Gastroesophageal sphincter (tissue), 4 donors: ENCODE measurements around the gene EEF1B2. TPM values are rescaled to one million over a fixed set of nuclear protein-coding genes. Genes with fewer than 3 reads are reported as not detected.
"Not testable (repeated sequence)": the region's sequence is repeated elsewhere in the genome, so short reads cannot be mapped to it uniquely, and the experiment has no call there.

Experiments
- ATAC-seq: fragments of 150-250 bp; one replicate; pipeline ENCODE4 v1.9.1; 2016; ENCODE audit warnings: mild to moderate bottlenecking, moderate library complexity
- H3K27ac ChIP-seq, 4 donors: fragments of 200-600 bp; sonication (generic) in 3 of 4; 1 replicate in 3 of 4; 2 replicates in 1 of 4; pipeline ENCODE4 v1.5.1; 2016 to 2019
- H3K27me3 ChIP-seq: fragments of 200-600 bp; sonication (generic); one replicate; pipeline ENCODE4 v1.5.1; 2019
- H3K36me3 ChIP-seq, 2 donors: fragments of 200-600 bp; sonication (generic); one replicate each; pipeline ENCODE4 v1.5.1; 2019; ENCODE audit warnings: control low read depth in 1 of 2
- H3K4me1 ChIP-seq, 3 donors: fragments of 200-600 bp; sonication (generic); 1 replicate in 2 of 3; 2 replicates in 1 of 3; pipeline ENCODE4 v1.5.1; 2016 to 2019; ENCODE audit warnings: control low read depth in 2 of 3
- H3K4me3 ChIP-seq, 2 donors: fragments of 200-600 bp; sonication (generic); one replicate each; pipeline ENCODE4 v1.5.1; 2019; ENCODE audit warnings: mild to moderate bottlenecking in 1 of 2, moderate library complexity in 1 of 2
- H3K9me3 ChIP-seq, 3 donors: fragments of 200-600 bp; sonication (generic); one replicate each; pipeline ENCODE4 v1.5.1; 2017 to 2019; ENCODE audit warnings: control low read depth in 2 of 3
- EP300 ChIP-seq: sonication (generic); formaldehyde crosslinking; IDR thresholded peaks from one replicate; pipeline ENCODE4 v1.6.1; 2017; ENCODE audit warnings: antibody characterized with exemption, mild to moderate bottlenecking
- POLR2A ChIP-seq, 2 donors: fragments of 450-650 bp; IDR thresholded peaks; one replicate each; pipeline ENCODE4 v1.6.1; 2017; ENCODE audit warnings: antibody characterized with exemption in 2 of 2, mild to moderate bottlenecking in 2 of 2, moderate library complexity in 1 of 2
- POLR2AphosphoS5 ChIP-seq: sonication (generic); formaldehyde crosslinking; IDR thresholded peaks from one replicate; pipeline ENCODE4 v1.6.1; 2017; ENCODE audit warnings: antibody characterized with exemption
- WGBS, 2 donors: methylation state at CpG; one replicate each; pipeline ENCODE4 v1.1.5; 2018; ENCODE audit warnings: low coverage in 1 of 2; 5-methylcytosine and 5-hydroxymethylcytosine counted together
- total RNA-seq, 4 donors: library from RNA; depleted of rRNA; stranded (reverse); fragments of >200 nt; gene quantifications; one replicate each; pipeline ENCODE4 v1.1.0, GENCODE V29; 2016
- TF ChIP-seq, protein P1 (sequence below), 4 experiments: fragments of 200-600 bp in 2 of 4; fragments of 450-650 bp in 2 of 4; sonication (generic) in 1 of 4; IDR thresholded peaks; one replicate each; pipeline ENCODE4 v1.5.1; 2017 to 2019; ENCODE audit warnings: antibody characterized with exemption in 4 of 4, mild to moderate bottlenecking in 2 of 4, moderate library complexity in 2 of 4

Gene EEF1B2
- total RNA-seq, 4 donors from 2014 or later, result 162 to 367 (median 312) TPM

DNA sequence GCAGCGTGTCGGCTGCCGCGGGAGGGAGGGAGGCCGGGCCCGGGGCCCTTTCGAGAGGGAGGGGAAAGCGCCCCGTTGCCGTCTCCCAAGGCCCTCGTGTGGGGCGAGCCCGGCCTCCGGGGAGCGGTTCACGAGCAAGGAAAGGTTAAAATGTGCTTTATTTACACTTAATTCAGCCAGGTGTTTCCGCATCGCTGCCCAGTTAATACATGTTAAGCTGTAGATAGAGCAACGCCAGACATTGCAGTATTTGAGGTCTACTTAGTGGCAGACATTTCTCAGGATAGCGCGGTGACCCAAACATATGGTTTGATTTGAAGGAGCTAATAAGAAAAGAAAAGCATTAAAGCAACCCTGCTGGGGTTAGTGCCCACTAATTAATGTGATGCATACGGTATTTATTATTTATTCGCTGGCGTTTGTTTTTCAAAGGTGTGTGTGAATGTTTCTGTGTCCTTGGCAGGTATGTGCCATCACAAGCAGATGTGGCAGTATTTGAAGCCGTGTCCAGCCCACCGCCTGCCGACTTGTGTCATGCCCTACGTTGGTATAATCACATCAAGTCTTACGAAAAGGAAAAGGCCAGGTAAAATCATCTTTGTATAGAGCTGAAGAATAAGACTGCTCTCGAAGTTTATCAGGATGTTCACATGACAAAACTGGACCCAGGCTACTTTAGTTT, 571 bp downstream of the EEF1B2 start:
- peak overlapping the region; percentile 85 to 96 (median 91) for H3K27ac ChIP-seq
- peaks cover 0 to 36% of the 10 kb centered on the region in 2 donors for H3K36me3 ChIP-seq
- TF ChIP-seq EP300, result no peak
- TF ChIP-seq, protein P1, sequence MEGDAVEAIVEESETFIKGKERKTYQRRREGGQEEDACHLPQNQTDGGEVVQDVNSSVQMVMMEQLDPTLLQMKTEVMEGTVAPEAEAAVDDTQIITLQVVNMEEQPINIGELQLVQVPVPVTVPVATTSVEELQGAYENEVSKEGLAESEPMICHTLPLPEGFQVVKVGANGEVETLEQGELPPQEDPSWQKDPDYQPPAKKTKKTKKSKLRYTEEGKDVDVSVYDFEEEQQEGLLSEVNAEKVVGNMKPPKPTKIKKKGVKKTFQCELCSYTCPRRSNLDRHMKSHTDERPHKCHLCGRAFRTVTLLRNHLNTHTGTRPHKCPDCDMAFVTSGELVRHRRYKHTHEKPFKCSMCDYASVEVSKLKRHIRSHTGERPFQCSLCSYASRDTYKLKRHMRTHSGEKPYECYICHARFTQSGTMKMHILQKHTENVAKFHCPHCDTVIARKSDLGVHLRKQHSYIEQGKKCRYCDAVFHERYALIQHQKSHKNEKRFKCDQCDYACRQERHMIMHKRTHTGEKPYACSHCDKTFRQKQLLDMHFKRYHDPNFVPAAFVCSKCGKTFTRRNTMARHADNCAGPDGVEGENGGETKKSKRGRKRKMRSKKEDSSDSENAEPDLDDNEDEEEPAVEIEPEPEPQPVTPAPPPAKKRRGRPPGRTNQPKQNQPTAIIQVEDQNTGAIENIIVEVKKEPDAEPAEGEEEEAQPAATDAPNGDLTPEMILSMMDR (IDR thresholded peaks at IDR 0.05), result no peak
- H3K27me3 ChIP-seq, result no peaks in the 10 kb centered on the region
- peak; percentile 37 for ATAC-seq
- H3K9me3 ChIP-seq, result no peaks in the 10 kb centered on the region
- peaks cover 2 to 51% (median 18%) of the 10 kb centered on the region in 3 donors for H3K4me1 ChIP-seq
- 8 to 20% methylated on average over 12 of the region's 30 CpGs for WGBS, 2 donors
- H3K4me3 ChIP-seq, result peak overlapping the region; percentile 79 to 98

DNA sequence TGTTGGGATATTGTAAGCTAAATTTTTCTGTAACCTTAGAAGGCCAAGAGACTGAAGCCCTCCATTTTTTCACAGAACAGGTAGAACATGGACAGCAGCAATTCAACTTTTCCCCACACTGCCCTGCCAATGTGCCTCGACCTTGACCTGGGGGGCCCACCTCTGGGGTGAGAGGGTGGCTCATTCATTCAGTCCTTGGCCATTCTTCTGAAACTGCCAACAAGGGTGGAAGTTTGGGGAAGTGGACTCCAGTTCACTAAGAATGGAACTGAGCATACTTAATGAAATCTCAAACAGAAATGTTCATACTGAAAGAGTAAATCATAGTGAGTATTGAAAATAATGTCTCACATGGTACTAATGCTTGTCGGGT, 1.1 kb downstream of the EEF1B2 start:
- 47 to 64% methylated on average over 1 to 2 of the region's 2 CpGs for WGBS, 2 donors
- TF ChIP-seq EP300, result no peak
- no peak for TF ChIP-seq POLR2A (IDR thresholded peaks at IDR 0.05)
- no peak for TF ChIP-seq POLR2AphosphoS5
- TF ChIP-seq, protein P1 (IDR thresholded peaks at IDR 0.05), result no peak
- ATAC-seq, result no peak
- Histone ChIP-seq H3K27me3 (no peaks in the 10 kb centered on the region), H3K36me3 (peaks cover 0 to 36% of the 10 kb centered on the region in 2 donors), H3K4me3 (peak overlapping the region in 1 of 2 donors; percentile 79), H3K9me3 (no peaks in the 10 kb centered on the region), H3K4me1 (peaks cover 2 to 45% (median 18%) of the 10 kb centered on the region in 3 donors), H3K27ac (peak overlapping the region in 3 of 4 donors; percentile 85 to 93 (median 89))

DNA sequence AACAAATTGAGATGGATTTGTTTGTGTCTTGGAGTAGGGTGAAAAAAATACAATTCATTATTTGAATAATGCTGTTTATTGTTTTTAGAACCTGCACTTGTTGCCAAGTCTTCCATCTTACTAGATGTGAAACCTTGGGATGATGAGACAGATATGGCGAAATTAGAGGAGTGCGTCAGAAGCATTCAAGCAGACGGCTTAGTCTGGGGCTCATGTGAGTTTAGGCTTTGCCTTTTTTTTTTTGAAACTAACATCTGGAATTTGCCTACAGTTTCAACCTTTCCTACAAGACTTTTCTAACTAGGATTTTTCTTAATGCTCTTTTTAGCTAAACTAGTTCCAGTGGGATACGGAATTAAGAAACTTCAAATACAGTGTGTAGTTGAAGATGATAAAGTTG, 2.7 kb downstream of the EEF1B2 start:
- peaks cover 2 to 31% (median 13%) of the 10 kb centered on the region in 3 donors for H3K4me1 ChIP-seq
- H3K27me3 ChIP-seq, H3K9me3 ChIP-seq, H3K4me3 ChIP-seq, ATAC-seq, H3K27ac ChIP-seq: not testable (repeated sequence)
- peaks cover 0 to 36% of the 10 kb centered on the region in 2 donors for H3K36me3 ChIP-seq
- 70 to 78% methylated on average over 3 of the region's 4 CpGs for WGBS, 2 donors

DNA sequence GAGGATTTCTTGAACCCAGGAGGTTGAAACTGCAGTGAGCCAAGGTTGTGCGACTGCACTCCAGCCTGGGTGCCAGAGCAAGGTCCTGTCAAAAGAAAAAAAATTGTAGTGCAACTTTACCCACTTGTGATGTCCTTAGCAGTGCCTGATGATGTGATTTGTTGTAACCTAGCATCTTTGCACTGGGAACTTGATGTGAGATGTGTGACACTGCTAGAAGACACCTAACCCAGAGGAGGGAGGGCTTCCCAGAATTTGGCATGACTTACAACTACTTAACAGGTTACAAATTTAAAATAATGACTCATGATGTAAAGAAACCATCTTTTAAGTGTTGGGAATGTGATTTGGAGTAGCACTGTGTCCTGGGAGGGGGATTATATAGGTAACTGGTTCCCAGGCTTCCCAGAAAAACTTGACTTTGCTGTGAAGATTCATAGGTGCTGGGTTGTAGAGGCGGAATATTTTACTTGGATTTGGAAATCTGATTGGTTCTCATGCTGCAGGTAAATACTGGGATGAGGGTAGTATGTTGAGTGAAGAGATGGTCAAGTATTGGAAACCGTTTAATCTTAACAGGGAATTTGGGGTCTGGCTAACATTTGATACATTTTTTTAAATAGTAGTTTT, 3.7 kb downstream of the EEF1B2 start:
- TF ChIP-seq, protein P1 (IDR thresholded peaks at IDR 0.05), result no peak
- TF ChIP-seq POLR2AphosphoS5 (no peak), POLR2A (IDR thresholded peaks at IDR 0.05) (no peak), EP300 (no peak)
- Histone ChIP-seq H3K27me3 (no peaks in the 10 kb centered on the region), H3K4me3 (no peak overlapping the region), H3K36me3 (peaks cover 0 to 44% of the 10 kb centered on the region in 2 donors), H3K27ac (no peak overlapping the region), H3K4me1 (peaks cover 2 to 22% (median 9%) of the 10 kb centered on the region in 3 donors), H3K9me3 (no peaks in the 10 kb centered on the region)
- no peak for ATAC-seq
- 57 to 76% methylated on average over 2 to 3 of the region's 3 CpGs for WGBS, 2 donors

DNA sequence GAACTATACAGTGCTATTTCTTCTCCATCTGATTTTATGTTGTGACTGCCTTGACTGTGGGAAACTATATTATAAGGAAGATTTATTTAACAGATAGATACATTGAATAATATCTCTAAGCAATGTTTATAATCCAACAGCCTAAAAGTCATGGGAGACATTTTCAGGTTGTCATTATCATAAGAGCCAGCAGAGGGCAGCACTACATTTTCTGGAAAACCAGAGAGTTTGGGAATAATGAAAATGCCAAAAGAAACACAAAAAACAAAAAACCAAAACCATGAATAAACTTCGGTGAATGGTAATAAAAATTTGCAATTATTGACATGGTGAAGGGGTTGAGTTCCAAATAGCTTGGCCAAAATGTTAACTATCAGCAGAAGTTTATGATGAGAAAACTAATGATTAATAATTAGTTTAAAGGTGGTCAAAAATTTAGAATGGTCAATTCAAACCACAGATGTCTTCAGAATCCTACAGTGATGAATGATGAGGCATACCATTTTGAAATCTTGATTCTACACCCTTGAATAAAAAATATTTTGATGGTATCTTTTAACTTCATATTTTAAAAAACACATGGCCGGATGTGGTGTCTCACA, 4.7 kb downstream of the EEF1B2 start:
- TF ChIP-seq EP300 (no peak), POLR2A (IDR thresholded peaks at IDR 0.05) (no peak), POLR2AphosphoS5 (no peak)
- TF ChIP-seq, protein P1 (IDR thresholded peaks at IDR 0.05), result peak; percentile 71 to 75 (median 74)
- Histone ChIP-seq H3K4me1 (peaks cover 2 to 21% (median 9%) of the 10 kb centered on the region in 3 donors), H3K27ac (no peak overlapping the region), H3K9me3 (no peaks in the 10 kb centered on the region), H3K4me3 (no peak overlapping the region), H3K36me3 (peaks cover 0 to 47% of the 10 kb centered on the region in 2 donors), H3K27me3 (no peaks in the 10 kb centered on the region)
- WGBS, 2 donors, result 17 to 57% methylated on average over 1 to 2 of the region's 2 CpGs
- no peak for ATAC-seq

DNA sequence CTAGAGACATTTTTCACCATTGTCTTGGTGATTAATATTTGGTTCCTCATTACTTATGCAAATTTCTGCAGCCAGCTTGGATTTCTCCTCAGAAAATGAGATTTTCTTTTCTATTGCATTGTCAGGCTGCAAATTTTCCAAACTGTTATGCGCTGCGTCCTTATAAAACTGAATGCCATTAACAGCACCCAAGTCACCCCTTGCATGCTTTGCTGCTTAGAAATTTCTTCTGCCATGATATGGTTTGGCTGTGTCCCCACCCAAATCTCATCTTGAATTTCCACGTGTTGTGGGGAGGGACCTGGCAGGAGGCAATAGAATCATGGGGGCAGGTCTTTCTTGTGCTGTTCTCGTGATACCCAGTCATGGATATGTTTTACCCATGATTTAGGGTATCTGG, 8.5 kb downstream of the EEF1B2 start:
- not testable (repeated sequence) for ATAC-seq, H3K4me3 ChIP-seq, H3K27ac ChIP-seq, H3K27me3 ChIP-seq, H3K9me3 ChIP-seq, H3K4me1 ChIP-seq
- 97 to 100% methylated on average over 1 to 4 of the region's 4 CpGs for WGBS, 2 donors
- peaks cover 0 to 21% of the 10 kb centered on the region in 2 donors for H3K36me3 ChIP-seq

DNA sequence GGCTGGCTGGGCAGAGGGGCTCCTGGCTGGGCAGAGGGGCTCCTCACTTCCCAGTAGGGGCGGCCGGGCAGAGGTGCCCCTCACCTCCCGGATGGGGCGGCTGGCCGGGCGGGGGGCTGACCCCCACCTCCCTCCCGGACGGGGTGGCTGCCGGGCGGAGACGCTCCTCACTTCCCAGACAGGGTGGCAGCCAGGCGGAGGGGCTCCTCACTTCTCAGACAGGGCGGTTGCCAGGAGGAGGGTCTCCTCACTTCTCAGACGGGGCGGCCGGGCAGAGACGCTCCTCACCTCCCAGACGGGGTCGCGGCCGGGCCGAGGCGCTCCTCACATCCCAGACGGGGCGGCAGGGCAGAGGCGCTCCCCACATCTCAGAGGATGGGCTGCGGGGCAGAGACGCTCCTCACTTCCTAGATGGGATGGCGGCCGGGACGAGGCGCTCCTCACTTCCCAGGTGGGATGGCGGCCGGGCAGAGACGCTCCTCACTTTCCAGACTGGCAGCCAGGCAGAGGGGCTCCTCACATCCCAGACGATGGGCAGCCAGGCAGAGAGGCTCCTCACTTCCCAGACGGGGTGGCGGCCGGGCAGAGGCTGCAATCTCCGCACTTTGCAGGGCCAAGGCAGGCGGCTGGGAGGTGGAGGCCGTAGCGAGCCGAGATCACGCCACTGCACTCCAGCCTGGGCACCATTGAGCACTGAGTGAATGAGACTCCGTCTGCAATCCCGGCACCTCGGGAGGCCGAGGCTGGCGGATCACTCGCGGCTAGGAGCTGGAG, 12.1 kb downstream of the EEF1B2 start:
- WGBS, 2 donors, result no CpG with 5 or more reads among the region's 52 CpGs
- not testable (repeated sequence) for H3K27ac ChIP-seq, H3K9me3 ChIP-seq, ATAC-seq, H3K27me3 ChIP-seq, H3K4me1 ChIP-seq, H3K4me3 ChIP-seq
- peaks cover 0 to 11% of the 10 kb centered on the region in 2 donors for H3K36me3 ChIP-seq
